SHP77 (cell line): ENCODE measurements around the gene AIFM2.
"Not testable (repeated sequence)": the region's sequence is repeated elsewhere in the genome, so short reads cannot be mapped to it uniquely, and the experiment has no call there.

Experiments used
- DNase-seq, 2 experiments: peaks; one replicate each; lab custom pipeline; 2025; lab: John Stamatoyannopoulos, UW

AIFM2 gene

DNA sequence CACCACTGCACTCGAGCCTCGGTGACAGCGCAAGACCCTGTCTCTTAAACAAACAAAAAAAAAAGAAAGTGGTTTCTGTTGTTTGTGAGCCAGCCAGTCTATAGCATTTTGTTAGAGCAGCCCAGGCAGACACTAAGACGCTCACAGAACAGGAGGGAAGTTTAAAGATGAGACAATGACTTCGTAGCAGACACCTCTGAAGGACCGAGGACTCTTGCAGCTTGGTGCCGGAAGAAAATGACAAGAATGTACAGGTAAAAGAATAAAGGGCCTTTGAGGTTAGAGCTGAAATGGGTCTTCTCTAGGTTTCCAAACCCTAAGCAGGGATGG lies 40.3 kb downstream of the AIFM2 start:
- DNase-seq: no peak

DNA sequence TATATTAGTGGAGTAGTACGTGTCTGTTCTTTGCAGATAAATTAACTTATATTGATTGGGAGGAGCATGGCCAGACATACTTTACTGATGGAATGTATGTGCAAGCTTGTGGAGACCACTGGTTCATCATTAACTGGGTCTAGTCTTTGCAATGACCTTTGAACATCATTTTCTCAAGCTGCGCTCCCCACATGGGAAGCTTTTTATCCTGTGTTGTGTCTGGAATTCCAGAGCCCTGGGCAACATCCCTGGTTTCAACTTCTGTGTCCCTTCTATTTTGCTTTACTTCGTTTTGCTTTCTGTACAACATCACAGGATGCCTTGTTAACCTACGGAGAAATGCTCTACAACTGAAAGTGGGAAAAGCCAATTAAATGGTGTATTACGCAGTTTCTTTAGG lies 41.7 kb downstream of the AIFM2 start:
- no peak for DNase-seq

DNA sequence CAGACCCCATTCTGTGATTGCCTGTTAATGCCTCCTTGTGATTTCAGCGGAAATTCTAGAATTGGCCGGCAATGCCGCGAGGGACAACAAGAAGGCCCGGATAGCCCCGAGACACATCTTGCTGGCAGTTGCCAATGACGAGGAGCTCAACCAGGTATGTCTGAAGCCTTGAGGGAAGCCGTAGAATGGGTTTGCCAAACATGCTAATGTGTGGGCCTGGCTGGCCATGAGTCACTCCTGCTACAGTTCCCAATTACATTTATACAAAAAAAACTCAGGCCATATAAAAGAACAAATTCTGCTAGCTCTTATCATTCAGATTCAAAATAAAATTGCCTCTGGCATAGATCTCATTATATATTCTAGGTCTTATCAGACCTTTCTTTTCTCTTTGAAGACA lies 42.6 kb downstream of the AIFM2 start:
- DNase-seq: no peak

DNA sequence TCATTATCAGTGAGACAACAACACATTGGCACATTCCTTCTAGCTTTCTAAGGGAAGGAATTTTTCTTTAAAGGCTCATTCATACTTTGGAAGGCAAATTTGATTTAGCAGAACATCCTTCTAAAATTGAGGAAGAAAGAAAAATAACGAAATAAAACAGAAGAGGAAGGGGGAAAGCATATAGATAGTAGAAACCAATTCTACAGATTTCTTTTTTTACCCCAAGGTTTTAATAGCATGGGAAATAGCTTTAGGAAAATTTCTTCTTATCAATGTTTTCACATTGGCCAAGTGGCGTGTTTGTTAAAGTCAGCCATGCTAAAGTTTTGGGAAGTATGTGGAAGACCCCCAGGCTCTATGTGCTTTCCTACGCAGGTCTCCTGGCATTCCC lies 44.3 kb downstream of the AIFM2 start:
- no peak for DNase-seq

DNA sequence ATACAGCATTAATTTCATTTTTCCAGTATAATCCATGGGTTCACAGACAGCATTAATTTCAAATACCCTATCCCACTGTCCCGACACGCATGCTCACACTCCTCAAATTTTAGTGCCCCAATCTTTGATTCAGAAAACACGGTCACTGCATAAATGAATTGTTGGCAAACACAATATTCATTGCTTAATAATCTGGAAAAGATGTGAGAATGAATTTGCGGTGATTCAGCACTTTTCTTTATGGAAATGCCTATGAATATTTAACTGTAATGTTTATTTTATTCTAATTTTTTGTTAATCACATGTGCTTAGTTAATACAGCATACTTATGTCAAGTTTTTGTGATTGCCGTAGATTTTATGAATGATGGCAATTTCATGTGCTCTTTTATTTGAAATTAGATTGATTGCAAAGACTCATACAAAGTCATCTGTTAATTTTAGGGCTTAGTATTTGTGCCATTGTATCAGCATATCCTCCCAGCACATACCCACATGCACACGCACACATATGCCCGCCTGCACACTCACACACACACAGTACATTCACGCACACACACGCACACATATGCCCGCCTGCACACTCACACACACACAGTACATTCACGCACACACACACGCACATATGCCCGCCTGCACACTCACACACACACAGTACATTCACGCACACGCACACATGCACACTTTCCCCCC lies 44.9 kb downstream of the AIFM2 start:
- DNase-seq: no peak

DNA sequence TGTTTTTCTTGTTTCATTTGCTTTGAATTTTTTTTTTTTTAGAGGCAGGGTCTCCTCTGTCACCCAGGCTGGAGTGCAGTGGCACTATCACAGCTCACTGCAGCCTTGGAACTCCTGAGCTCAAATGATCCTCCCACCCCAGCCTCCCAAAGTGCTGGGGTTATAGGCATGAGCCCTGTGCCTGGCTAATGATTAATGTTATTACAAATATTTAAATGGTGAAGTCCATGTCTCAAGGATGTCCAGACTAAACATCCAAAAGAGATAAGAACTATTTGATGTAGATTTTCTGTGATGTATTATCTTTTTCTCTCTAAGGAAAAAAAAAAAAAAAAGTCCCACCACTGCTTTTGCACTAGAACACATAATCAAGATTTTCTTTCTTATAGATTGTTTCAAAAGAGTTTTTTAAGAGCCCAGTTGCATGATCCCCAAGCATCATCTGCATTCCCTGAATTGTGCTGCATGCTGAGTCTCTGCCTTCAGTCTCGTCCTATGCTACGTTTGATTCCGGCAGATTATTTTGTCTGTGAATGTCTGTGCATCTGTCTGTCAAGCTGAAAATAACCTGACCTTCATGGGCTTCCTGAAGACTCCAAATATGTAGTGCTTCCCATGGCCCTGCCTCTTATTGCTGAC lies 46.5 kb downstream of the AIFM2 start:
- no peak for DNase-seq

DNA sequence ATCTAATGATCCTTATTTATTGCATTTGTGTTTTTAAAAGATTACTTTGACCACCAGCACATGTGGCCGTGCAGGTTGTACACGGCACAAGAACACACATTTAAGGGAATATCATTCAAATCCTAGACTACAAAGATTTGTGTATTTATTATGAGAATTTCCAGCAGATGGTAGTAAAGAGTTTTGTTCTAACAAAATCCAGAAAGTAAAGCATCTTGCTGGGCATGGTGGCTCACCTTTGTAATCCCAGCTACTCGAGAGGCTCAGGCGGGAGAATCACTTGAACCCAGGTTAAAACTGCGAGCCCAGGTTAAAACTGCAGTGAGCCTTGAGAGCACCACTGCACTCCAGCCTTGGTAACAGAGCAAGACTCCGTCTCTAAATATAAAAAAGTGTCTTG lies 48.4 kb downstream of the AIFM2 start:
- DNase-seq: no peak

DNA sequence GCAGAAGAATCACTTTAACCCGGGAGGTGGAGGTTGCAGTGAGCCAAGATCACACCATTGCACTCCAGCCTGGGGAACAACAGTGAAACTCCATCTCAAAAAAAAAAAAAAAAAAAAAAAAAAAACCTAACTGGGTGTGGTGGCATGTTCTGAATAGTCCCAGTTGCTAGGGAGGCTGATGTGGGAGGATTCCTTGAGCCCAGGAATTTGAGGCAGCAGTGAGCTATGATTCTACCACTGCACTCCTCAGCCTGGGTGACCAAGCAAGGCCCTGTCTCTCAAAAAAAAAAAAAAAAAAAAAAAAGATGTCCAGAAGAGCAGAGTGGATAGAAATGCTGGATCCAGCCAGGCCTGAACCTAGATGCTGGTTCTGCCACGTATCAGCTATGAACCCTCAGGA lies 51.8 kb downstream of the AIFM2 start:
- not testable (repeated sequence) for DNase-seq

DNA sequence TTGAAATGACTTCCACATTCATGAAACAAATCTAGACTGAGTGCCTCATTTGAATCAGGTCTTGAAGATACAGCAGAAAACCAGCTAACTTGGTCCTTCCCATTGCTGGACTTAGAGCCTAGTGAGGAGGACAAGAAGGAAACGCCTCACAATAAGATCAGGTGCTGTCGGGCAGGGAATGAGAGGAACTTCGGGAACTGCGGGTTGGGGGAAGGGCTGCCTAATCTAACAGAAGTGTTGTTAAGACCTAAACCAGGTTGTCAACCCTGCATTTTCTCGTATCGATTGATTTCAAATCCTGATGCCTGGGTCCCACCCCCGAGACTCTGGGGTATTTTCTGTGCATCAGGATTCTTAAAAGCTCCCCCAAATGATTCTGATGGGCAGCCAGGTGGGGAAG lies 53.7 kb downstream of the AIFM2 start:
- no peak for DNase-seq

DNA sequence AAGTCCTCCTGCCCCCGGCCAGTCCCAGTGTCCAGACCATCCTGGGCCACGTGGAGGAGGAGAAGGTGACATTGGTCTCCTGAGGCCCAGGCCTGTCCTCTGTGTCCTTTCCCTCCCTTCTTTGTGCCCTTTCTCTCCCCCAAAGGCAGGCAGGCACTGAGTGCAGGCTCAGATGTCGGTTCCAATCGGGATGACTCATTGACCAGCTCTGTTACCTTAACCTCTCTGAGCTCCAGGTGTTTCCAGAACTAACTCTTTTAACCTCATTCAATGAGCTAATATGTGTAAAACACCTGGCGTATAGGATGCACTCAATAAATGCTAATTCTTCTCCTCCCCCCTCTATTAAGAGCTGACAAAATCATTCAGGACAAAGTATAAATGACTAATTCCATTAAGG lies 54.3 kb downstream of the AIFM2 start:
- DNase-seq: no peak

DNA sequence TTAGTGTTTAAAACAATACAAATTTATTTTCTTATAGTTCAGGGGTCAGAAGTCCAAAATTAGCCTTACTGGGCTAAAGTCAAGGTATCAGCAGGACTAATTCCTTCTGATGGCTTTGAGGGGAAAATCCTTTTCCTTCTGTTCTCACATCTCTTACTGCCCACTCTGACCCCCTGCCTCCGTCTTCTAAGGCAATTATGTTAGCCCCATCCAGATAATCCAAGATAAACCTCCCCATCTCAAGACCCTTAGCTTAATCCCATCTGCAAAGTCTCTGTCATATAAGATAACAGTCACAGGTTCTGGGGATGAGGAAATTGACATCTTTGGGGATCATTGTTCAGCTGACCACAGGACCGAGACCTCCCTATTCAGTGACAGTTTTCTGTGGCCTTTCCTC lies 57.7 kb downstream of the AIFM2 start:
- no peak for DNase-seq

DNA sequence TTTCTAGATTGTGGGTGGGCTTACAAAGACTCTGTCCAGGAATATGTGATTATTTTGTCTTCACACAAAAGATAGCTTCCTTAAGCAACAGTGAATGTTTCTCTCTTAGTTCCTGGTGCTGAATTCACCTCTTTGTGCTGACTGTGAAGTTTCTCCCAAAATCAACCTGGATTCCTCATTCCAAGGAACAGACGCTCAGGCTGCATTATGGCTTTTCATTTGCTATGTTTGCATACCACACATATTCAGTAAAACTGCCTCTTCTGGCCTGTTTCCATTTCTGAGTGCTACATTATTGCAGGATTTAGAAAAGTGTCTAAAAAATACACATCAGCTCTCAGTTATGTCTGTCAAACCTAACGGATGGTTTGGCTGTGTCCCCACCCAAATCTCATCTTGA lies 58.5 kb downstream of the AIFM2 start:
- DNase-seq: no peak

DNA sequence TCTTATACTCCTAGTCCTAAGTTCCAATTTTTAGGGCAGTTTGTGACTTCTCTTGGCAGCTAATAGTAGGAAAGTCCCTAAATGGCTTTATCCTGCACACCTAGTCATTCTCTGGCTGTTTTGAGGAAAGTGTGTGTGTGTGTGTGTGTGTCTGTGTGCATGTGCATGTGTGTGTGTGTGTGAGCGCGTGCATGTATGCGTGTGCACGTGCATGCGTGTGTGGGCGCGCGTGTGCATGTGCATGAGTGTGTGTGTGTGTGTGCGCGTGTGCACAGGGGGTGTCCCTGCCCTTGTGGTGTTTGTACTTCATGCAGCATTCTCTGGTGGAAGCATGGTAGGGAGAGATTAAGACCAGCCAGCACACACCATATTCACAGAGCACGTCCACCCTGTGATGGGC lies 61.8 kb downstream of the AIFM2 start:
- DNase-seq: no peak

DNA sequence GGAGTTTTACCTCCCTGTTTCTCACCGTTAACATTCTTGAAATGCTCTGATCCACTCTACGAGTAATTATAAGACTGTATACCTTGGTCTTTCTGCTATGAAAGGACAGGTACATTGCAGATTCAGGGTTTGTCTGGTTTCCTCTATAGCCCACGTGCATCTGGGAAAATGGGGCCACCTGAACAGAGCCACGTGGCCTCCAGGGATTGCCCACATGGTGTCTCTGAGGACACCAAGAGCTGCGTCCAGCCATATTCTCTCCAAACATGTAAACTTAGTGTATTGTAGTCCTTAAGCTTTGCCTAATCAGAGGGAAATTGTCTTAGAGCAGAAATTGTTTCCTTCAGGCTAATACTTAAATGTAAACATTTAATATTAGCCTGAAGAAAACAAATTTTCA lies 63.3 kb downstream of the AIFM2 start:
- DNase-seq: no peak

DNA sequence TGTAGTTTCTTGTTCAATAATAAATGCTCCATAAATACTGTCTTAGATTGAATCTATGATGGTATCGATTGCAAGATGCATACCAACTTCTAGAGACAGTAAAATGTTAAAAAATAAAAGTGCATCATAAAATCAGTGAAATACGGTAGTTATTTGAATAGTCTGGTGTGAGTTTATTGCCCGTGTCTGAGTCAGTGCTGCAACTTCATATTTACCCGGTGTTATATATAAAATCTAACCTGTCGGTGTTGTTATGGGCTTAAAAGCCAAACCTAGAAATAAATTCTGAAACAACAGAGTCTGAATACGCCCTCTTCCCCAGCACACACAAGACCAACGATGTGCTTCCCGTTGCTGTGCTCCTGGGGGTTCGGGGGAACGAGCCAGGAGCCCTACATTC lies 63.7 kb downstream of the AIFM2 start:
- DNase-seq: no peak

DNA sequence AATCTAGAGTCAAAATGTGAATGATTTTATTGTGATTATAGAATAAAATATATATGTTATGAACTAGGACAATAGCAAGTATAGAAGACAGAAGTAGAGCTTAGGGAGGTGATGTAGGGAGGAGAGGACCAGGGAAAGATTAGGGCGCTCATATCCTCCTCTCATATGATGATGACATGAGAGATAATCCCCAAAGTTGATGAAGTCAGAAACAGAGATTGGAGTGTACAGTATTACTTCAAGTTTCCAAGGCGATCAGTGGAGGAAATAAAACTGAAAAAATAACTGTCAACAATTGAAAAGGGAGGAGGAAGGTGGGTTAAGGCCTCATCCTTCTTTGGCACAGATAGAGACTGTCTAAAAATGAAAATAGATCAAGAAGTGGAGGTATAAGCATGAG lies 65.0 kb downstream of the AIFM2 start:
- no peak for DNase-seq

DNA sequence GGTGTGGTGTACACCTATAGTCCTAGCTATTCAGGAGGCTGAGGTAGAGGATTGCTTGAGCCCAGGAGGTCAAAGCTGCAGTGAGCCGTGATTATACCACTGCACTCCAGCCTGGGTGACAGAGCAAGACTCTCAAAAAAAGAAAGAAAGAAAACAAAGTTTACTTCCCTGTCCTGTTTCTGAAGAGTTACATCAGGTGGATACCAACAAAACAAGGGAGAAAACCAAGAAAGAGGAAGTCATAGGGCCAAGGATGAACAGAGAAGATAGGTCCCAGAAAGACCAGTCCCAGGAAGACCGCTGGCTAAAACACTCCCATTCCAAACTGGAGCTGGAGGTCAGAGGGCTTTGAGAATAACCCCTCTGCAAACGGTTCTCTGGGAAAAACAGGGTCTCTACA lies 66.4 kb downstream of the AIFM2 start:
- DNase-seq: no peak

DNA sequence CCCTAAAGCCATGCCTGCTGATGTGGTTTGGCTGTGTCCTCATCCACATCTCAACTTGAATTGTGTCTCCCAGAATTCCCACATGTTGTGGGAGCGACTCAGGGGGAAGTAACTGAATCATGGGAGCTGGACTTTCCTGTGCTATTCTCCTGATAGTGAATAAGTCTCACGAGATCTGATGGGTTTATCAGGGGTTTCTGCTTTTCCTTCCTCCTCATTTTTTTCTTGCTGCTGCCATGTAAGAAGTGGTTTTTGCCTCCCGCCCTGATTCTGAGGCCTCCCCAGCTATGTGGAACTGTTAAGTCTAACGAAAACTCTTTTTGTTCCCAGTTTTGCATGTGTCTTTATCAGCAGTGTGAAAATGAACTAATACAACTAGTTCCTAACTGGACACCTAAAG lies 68.1 kb downstream of the AIFM2 start:
- DNase-seq: no peak

DNA sequence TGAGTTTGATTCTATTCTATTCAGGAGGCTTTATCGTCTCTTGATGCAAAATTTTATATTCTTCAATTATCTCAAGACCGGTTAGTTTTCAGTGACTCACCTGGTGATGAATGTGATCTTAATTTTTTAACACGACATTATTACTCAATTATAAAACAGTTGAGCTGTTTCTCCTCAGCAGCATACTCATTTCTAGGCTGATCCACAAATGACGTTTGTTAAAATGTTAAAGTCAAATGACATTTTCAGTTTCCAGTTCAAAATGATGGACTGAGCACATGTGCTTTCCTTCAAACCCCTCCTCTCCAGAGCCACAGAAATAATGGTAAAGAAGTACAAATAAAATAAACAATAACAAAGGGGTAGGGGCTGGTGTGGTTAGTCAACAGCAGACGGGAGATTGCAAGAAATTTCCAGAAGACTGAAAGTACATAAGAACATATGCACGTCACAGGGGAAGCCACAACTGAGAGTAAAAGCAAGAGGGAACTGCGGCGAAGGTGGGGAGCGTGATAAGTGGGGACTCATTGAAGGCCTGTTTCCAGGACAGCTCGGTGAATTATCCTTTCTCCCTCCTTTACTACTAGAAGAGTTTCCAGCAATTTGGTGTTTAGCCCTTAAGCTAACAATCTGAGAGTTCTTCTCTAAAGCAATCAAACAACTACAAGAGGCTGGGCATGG lies 69.1 kb downstream of the AIFM2 start:
- no peak for DNase-seq
